Measurements from ENCODE around the gene SNAP23.
"Not testable (repeated sequence)": the region's sequence is repeated elsewhere in the genome, so short reads cannot be mapped to it uniquely, and the experiment has no call there.

SNAP23 gene

GRCh38 chr15:42498212-42499068 lies 3.0 kb downstream of the SNAP23 start:
- no peak for DNase-seq (ENCODE audit: low spot score)

GRCh38 chr15:42499858-42500609 lies 4.6 kb downstream of the SNAP23 start:
- DNase-seq (ENCODE audit: low spot score): no peak

GRCh38 chr15:42502477-42502876 lies 7.0 kb downstream of the SNAP23 start:
- DNase-seq (ENCODE audit: low spot score): no peak

- DNase-seq (ENCODE audit: low spot score): no peak
These were observed 8.4 kb downstream of the SNAP23 start for GRCh38 chr15:42503825-42504224.

- no peak for DNase-seq (ENCODE audit: low spot score)
These were observed 9.2 kb downstream of the SNAP23 start for GRCh38 chr15:42504631-42505030.

- no peak for DNase-seq (ENCODE audit: low spot score)
These were observed 12.1 kb downstream of the SNAP23 start for GRCh38 chr15:42507514-42507913.

GRCh38 chr15:42508263-42508690 lies 12.8 kb downstream of the SNAP23 start:
- no peak for DNase-seq (ENCODE audit: low spot score)

GRCh38 chr15:42510258-42511006 lies 15.0 kb downstream of the SNAP23 start:
- DNase-seq (ENCODE audit: low spot score): no peak

GRCh38 chr15:42511007-42511391 lies 15.6 kb downstream of the SNAP23 start:
- no peak for DNase-seq (ENCODE audit: low spot score)

- DNase-seq (ENCODE audit: low spot score): no peak
These were observed 27.9 kb downstream of the SNAP23 start for GRCh38 chr15:42523331-42523730.

- DNase-seq (ENCODE audit: low spot score): no peak
These were observed 33.5 kb downstream of the SNAP23 start for GRCh38 chr15:42528970-42529369.

GRCh38 chr15:42533246-42533645 lies 37.8 kb downstream of the SNAP23 start:
- DNase-seq (ENCODE audit: low spot score): no peak

- no peak for DNase-seq (ENCODE audit: low spot score)
These were observed 49.6 kb downstream of the SNAP23 start for GRCh38 chr15:42544853-42545629.

- peak; percentile 8 for DNase-seq (ENCODE audit: low spot score)
These were observed 52.4 kb downstream of the SNAP23 start for GRCh38 chr15:42547918-42548248.

GRCh38 chr15:42548249-42549031 lies 53.0 kb downstream of the SNAP23 start, which contains the start of the genes HAUS2 and LRRC57:
Gene HAUS2, plus strand, starts transcription at chr15:42548838. Its CDS starts 35 bp downstream, at chr15:42548873.
Gene LRRC57, minus strand, starts transcription at chr15:42548793. Its CDS starts 359 bp downstream, at chr15:42548434.
- DNase-seq (ENCODE audit: low spot score): peak; percentile 72

- DNase-seq (ENCODE audit: low spot score): peak; percentile 12
These were observed 53.6 kb downstream of the SNAP23 start for GRCh38 chr15:42549032-42549491.

- DNase-seq (ENCODE audit: low spot score): no peak
These were observed 54.4 kb downstream of the SNAP23 start for GRCh38 chr15:42549741-42550392.

- no peak for DNase-seq (ENCODE audit: low spot score)
These were observed 58.1 kb downstream of the SNAP23 start for GRCh38 chr15:42553554-42553953.

- not testable (repeated sequence) for DNase-seq (ENCODE audit: low spot score)
These were observed 61.2 kb downstream of the SNAP23 start for GRCh38 chr15:42556550-42557207.

GRCh38 chr15:42558739-42559138 lies 63.3 kb downstream of the SNAP23 start:
- DNase-seq (ENCODE audit: low spot score): no peak
